Breast epithelium (tissue), 4 donors: ENCODE measurements around the gene FBXO4. TPM values are rescaled to one million over a fixed set of nuclear protein-coding genes. Genes with fewer than 3 reads are reported as not detected.

Source experiments
- DNase-seq, 2 donors: peaks; one replicate each; pipeline ENCODE4 v3.0.0-alpha.2; 2019; ENCODE audit warnings: low spot score in 2 of 2
- H3K27ac ChIP-seq, 2 donors: fragments of 200-600 bp; sonication (generic) in 1 of 2; one replicate each; pipeline ENCODE4 v1.5.1; 2016 to 2019; ENCODE audit warnings: mild to moderate bottlenecking in 1 of 2
- H3K27me3 ChIP-seq, 2 donors: fragments of 200-600 bp; sonication (generic) in 1 of 2; one replicate each; pipeline versions ENCODE4 v1.5.1 to v1.6.0; 2017 to 2019; ENCODE audit warnings: control low read depth in 1 of 2, mild to moderate bottlenecking in 1 of 2
- H3K36me3 ChIP-seq: fragments of 200-600 bp; one replicate; pipeline ENCODE4 v1.5.1; 2019
- H3K4me1 ChIP-seq, 2 donors: fragments of 200-600 bp; sonication (generic); one replicate each; pipeline ENCODE4 v1.5.1; 2016 to 2019; ENCODE audit warnings: control low read depth in 1 of 2
- H3K4me3 ChIP-seq, 3 donors: fragments of 200-600 bp; sonication (generic); 1 replicate in 2 of 3; 2 replicates in 1 of 3; pipeline ENCODE4 v1.5.1; 2016 to 2019; ENCODE audit warnings: mild to moderate bottlenecking in 3 of 3, moderate library complexity in 2 of 3
- H3K9me3 ChIP-seq, 2 donors: fragments of 200-600 bp; sonication (generic) in 1 of 2; one replicate each; pipeline ENCODE4 v1.5.1; 2016 to 2019; ENCODE audit warnings: control low read depth in 1 of 2
- POLR2A ChIP-seq: fragments of 450-650 bp; IDR thresholded peaks from one replicate; pipeline ENCODE4 v1.6.1; 2016; ENCODE audit warnings: antibody characterized with exemption, mild to moderate bottlenecking, moderate library complexity
- POLR2AphosphoS5 ChIP-seq, 3 donors: sonication (generic); formaldehyde crosslinking; IDR thresholded peaks; one replicate each; pipeline ENCODE4 v1.6.1; 2017; ENCODE audit warnings: antibody characterized with exemption in 3 of 3
- intact Hi-C: fragments of 100-400 bp; cut with DNase I; formaldehyde crosslinking; loops from one replicate; pipeline ENCODE4 v1.15.1; 2023; ENCODE audit warnings: low total_unique reads
- total RNA-seq, 3 donors: library from RNA; depleted of rRNA; stranded (reverse); fragments of >200 nt; gene quantifications; one replicate each; pipeline ENCODE4 v1.1.0, GENCODE V29; 2016
- TF ChIP-seq, protein P1 (sequence below), 3 donors: fragments of 450-650 bp; IDR thresholded peaks; one replicate each; pipeline ENCODE4 v1.5.1; 2016 to 2017; ENCODE audit warnings: antibody characterized with exemption in 3 of 3, mild to moderate bottlenecking in 3 of 3, moderate library complexity in 3 of 3

Gene FBXO4
- total RNA-seq, 3 donors from 2014 or later: 13.6 to 34.7 (median 16.7) TPM

GRCh38 chr5:41954286-41954685, 29.2 kb downstream of the FBXO4 start:
- H3K4me3 ChIP-seq: no peak overlapping the region
- TF ChIP-seq POLR2AphosphoS5 (IDR thresholded peaks at IDR 0.05) (no peak), POLR2A (no peak)
- TF ChIP-seq, protein P1, sequence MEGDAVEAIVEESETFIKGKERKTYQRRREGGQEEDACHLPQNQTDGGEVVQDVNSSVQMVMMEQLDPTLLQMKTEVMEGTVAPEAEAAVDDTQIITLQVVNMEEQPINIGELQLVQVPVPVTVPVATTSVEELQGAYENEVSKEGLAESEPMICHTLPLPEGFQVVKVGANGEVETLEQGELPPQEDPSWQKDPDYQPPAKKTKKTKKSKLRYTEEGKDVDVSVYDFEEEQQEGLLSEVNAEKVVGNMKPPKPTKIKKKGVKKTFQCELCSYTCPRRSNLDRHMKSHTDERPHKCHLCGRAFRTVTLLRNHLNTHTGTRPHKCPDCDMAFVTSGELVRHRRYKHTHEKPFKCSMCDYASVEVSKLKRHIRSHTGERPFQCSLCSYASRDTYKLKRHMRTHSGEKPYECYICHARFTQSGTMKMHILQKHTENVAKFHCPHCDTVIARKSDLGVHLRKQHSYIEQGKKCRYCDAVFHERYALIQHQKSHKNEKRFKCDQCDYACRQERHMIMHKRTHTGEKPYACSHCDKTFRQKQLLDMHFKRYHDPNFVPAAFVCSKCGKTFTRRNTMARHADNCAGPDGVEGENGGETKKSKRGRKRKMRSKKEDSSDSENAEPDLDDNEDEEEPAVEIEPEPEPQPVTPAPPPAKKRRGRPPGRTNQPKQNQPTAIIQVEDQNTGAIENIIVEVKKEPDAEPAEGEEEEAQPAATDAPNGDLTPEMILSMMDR (IDR thresholded peaks at IDR 0.05): no peak
- intact Hi-C loops: no loop called here
- H3K27ac ChIP-seq: no peak overlapping the region
- no peak for DNase-seq
- no peaks in the 10 kb centered on the region for H3K36me3 ChIP-seq
- peaks cover 5 to 17% of the 10 kb centered on the region in 2 donors for H3K9me3 ChIP-seq
- H3K27me3 ChIP-seq: no peaks in the 10 kb centered on the region
- H3K4me1 ChIP-seq: no peaks in the 10 kb centered on the region

DNA sequence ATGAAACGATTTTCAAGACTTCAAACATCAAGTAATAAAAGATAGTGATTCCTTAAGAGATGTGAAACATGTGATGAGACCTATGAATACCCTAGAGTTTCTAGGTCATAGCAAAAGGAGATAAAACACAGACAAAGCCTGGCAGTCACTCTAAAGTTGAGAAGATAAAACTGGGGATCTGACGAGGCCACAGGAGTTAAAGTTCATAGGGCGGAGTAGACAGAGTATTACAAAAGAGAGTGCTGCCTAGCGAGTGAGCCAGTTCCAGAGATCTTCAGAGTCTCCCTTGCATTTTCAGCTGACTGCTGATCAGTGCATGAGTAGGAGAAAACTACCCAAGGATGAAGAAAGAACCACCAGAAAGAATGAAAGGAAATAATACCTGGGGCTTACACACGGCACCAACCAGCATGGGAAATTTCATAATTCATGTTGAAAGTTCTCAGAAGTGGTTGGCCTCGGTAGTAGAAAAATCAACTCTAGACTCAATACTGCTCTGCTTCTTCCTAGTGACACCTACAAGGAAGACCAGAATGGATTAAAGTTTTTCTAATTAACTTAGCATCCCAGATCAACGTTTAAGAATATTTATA, 30.4 kb downstream of the FBXO4 start:
- TF ChIP-seq, protein P1 (IDR thresholded peaks at IDR 0.05): no peak
- TF ChIP-seq POLR2AphosphoS5 (IDR thresholded peaks at IDR 0.05) (no peak), POLR2A (no peak)
- Histone ChIP-seq H3K4me1 (no peaks in the 10 kb centered on the region), H3K4me3 (no peak overlapping the region), H3K27me3 (no peaks in the 10 kb centered on the region), H3K36me3 (no peaks in the 10 kb centered on the region), H3K9me3 (peaks cover 5 to 29% of the 10 kb centered on the region in 2 donors), H3K27ac (no peak overlapping the region)
- intact Hi-C loops: no loop called here
- DNase-seq: no peak

DNA sequence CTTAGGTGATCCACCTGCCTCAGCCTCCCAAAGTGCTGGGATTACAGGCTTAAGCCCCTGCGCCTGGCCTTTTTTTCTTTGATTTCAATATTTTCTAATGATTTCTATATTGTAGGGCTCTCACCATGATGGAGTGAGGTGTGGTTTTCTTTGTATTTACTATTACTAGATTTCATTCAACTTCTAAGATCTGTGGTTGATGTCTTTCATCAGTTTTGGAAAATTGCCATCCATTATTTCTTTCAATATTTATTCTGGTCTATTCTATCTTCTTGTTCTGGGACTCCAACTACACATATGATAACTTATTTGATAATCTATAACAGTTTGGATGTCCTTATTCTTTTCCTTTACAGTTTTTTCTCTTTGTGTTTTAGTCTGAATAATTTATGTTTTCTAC, 31.9 kb downstream of the FBXO4 start:
- Histone ChIP-seq H3K9me3 (peaks cover 5 to 33% of the 10 kb centered on the region in 2 donors), H3K36me3 (no peaks in the 10 kb centered on the region), H3K4me1 (no peaks in the 10 kb centered on the region), H3K4me3 (no peak overlapping the region), H3K27ac (no peak overlapping the region), H3K27me3 (no peaks in the 10 kb centered on the region)
- intact Hi-C loops: no loop called here
- no peak for TF ChIP-seq POLR2AphosphoS5 (IDR thresholded peaks at IDR 0.05)
- no peak for TF ChIP-seq POLR2A
- TF ChIP-seq, protein P1 (IDR thresholded peaks at IDR 0.05): no peak
- DNase-seq: no peak

DNA sequence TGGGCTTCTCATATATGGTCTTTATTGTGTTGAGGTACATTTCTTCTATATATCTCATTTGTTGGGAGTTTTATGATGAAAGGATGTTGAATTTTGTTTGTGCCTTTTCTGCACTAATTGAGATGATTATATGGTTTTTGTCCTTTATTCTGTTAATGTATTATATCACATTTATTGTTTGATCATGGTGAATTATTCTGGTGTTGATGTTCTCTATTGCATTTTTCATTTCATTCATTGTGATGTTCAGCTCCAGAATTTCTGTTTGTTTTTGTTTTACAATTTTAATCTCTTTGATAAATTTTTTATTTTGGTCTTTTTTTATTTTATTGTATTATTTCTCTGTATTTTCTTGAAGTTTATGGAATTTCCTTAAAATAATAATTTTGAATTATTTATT, 35.4 kb downstream of the FBXO4 start:
- intact Hi-C loops: no loop called here
- H3K4me3 ChIP-seq: no peak overlapping the region
- TF ChIP-seq POLR2AphosphoS5 (IDR thresholded peaks at IDR 0.05) (no peak), POLR2A (no peak)
- TF ChIP-seq, protein P1 (IDR thresholded peaks at IDR 0.05): no peak

GRCh38 chr5:41961736-41962135, 36.7 kb downstream of the FBXO4 start:
- Histone ChIP-seq H3K9me3 (peaks cover 2 to 28% of the 10 kb centered on the region in 2 donors), H3K27ac (no peak overlapping the region), H3K36me3 (no peaks in the 10 kb centered on the region), H3K4me1 (no peaks in the 10 kb centered on the region), H3K27me3 (no peaks in the 10 kb centered on the region), H3K4me3 (no peak overlapping the region)
- intact Hi-C loops: no loop called here
- no peak for TF ChIP-seq POLR2A
- no peak for TF ChIP-seq POLR2AphosphoS5 (IDR thresholded peaks at IDR 0.05)
- TF ChIP-seq, protein P1 (IDR thresholded peaks at IDR 0.05): no peak
- no peak for DNase-seq

More for the DNA sequence above, 35.4 kb downstream of the FBXO4 start:
- H3K27ac ChIP-seq: no peak overlapping the region
- no peaks in the 10 kb centered on the region for H3K4me1 ChIP-seq
- H3K36me3 ChIP-seq: no peaks in the 10 kb centered on the region
- H3K27me3 ChIP-seq: no peaks in the 10 kb centered on the region
- peaks cover 5 to 33% of the 10 kb centered on the region in 2 donors for H3K9me3 ChIP-seq
- DNase-seq: no peak
